Iris pigment epithelial cell (primary cell): ENCODE data around the gene TRIM9.
A peak's percentile ranks its signal among the peaks of the same experiment; 100 is the strongest.

Experiments used
- DNase-seq: peaks from one replicate; pipeline ENCODE4 v3.0.0-alpha.2; 2011; ENCODE audit warnings: low read depth

Gene TRIM9

DNA sequence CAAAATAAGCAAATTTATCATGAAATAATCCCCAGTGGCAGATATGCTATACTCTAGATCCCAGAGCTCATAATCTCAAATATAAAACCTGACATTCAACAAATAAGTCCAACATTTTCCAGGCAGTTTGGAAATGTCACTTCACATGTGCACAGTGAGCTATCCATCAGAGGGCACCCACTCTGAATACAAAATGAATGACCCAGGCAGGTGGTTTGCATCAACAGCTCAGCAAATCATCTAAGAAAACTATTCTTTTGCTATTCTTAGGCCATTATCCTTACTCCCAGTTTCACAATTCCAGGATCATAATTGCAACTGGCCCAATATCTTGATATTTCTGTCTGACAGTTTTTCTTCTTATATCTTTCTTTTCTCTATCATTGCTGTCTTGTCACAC, 38.5 kb downstream of the TRIM9 start:
- DNase-seq, result no peak

DNA sequence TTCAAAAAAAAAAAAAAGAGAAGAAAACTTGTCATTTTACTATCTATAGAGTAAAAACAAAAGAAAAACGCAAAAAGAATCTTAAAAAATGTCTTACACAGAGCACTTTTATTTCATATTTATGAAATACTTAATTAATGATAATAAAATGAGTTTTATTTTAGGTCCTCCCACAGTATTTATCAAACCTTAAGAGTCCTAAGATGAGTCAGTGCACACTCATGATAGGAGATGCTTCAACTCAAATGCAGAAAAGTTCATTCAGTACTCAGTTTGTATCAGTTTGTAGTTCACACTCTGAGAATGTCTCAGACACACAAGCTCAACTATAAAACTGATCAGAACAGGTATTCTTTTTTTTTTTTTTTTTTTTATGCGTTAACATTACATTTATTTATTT, 41.7 kb downstream of the TRIM9 start:
- DNase-seq, result peak; percentile 3

DNA sequence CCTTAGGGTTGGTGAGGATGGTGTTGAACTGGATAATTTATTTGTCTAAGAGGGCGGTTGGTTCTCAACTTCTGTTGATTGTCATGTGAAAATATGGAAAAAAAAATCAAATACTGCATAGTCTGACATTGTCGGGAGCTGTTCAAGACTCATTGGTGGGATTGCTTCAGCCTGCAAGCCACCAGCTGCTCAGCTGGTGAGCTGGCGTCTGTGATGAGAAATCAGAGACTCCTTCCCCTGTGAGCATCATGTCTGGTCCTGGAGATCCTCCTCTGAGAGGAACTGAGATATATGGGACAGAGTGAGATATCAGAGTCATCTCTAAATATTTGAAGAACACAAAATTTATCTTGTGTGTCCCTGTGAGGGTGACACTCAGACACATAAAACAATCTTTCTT, 49.9 kb downstream of the TRIM9 start:
- DNase-seq, result no peak

DNA sequence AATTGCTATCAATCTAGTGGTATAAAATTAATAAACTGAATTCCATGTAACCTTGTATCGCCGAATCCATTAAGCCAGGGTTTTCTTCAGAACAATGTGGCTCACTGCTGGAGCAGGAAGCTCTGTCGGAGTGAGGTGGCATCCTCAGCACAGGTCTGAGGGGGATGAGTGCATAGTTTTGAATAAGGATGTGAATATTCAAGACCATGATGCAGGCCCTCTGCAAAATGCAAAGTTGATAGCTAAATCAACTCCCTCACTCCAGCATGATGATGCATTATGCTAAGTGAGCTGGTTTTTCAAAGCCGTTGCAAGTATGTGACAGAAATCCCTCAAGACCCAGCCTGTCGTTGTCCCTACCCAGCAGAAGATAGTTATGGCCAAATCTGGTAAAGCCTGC, 53.0 kb downstream of the TRIM9 start:
- no peak for DNase-seq

DNA sequence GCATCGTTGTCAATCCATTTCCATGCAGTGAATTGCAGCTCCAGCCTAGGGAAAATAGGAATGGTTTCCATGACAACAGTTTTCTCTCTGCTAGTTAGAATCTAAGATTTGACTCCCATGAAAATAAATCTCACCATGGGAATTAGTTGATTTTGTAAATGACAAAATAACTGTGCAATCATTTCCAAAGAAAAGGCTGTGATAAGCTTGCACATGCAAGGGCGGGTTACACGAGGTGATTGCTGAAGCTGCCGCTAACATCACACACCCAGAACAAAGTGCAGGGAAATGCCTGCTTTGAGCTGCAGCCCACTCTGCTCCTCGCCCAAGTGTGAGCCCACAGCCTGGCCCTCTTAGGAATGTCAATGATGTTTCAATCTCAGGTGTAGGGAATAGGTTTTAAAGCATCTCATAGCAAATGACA, 53.8 kb downstream of the TRIM9 start:
- no peak for DNase-seq

DNA sequence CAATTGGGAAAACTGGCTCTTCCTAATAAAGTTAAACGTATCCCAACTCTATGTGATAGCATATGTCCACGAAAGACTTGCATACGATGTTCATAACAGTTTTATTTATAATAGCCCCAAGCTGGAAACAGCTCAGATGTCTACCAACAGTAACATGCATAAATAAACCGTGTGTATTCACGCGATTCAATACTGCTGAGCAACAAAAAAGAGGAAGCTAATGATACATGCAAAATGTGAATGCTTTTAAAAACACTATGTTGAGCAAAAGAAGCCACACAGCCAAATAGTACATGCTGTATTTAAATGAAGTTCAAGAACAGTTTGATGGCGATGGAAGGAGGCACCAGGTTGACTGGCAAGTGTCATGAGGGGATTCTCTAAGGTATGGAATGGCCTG, 55.7 kb downstream of the TRIM9 start:
- no peak for DNase-seq

DNA sequence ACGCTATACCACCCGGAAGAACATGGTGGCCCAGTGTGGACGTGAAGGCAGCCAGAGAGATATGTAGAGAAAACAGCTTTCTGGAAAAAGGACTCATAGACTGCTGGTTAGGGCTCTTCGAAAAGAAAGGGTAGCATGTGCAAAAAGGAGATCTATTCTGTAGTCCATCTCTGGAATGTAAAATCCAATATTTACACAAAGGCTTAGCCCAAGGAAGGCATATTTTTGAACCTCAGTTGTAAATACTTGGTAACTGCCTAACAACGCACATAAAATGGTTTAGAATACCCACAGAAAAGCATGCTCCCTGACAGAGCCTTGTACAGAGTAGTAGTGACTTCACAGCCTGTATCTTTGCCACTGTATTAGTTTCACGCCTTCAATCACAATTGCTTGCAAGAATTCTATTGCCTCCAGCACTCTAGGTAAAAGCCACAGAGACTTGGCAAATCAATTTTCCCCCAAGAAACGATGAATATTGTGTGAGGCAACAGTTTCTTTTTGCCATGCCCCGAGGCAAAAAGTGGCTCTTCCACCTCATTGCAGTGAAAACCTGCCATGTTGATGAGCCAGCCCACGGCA, 59.2 kb downstream of the TRIM9 start:
- no peak for DNase-seq

DNA sequence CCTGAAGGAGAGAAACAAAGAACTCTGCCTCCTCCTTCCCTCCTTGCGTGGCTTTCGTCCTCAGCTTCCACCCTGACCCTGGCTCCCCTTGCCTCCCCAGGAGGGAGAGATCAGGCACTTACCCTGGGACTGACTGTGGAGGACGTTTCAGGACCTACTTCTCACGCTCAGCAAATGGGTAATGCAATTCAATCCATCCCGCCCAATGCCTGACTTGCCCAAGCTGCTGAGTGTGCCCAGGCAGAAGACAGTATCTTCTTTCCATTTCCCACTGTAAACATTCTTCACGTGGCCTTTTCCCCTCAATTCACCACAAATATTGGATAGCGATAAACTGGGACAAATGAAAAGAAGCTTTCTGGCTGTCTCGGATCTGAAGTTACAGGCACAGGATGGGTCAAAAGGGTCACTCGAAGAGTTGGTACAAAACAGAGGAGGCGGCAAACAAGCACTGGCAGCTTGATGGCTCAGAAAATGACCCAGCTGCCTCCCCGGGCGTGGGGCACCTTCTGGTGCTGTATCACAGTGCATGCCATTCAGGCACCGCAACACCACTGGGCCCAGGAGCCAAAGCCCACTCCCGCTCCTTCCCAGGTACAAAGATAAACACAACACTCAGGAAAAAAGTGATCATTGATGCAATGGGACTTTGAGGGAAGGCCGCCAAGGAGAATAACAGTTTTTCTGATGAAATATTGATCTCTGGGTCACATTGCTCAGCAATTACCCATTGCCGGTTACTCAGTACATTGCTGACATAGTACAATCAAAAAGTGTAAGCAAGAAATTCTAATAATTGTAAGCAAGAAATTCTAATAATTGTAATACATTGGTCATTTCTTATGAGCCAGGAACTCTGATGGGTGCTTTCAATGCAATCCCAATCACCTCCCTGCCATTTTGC, 65.8 kb downstream of the TRIM9 start:
- DNase-seq, result peak; percentile 49

DNA sequence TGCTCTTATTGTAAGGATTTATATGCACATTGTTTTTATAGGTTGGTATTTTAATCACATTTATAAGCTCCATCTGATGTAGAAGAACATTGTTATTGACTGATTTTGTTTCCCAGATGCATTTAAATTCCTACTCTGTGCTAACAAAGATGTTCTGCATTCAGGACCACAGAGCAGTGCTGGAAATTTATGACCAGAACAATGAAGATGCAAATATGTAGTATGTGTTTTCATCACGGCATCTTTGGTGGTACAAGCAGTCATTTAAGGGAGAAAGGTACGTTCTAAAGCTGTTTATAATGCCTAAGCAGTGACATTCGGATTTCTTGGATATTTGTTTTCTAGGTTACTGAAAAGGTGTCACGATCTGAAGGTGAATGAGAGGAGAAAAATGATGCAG, 66.5 kb downstream of the TRIM9 start:
- DNase-seq, result no peak

DNA sequence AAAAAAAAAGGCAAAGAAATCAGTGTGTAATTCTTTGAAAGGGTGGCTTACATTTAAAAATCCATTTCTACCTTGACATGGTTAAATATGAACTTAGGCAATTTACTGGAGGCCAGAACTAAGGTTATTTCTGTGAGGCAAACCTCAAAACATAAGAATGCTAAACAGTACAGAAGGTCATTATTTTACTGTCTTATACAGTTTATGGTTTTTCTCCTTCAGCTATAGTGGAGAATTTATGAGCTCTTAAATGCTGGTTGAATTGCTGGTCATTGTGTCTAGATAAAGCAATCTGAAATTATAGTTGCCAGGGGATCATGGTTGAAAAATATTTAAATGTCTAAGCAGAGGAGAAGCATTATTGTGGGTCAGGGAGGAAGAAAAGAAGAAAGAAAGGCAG, 70.5 kb downstream of the TRIM9 start:
- DNase-seq, result no peak

DNA sequence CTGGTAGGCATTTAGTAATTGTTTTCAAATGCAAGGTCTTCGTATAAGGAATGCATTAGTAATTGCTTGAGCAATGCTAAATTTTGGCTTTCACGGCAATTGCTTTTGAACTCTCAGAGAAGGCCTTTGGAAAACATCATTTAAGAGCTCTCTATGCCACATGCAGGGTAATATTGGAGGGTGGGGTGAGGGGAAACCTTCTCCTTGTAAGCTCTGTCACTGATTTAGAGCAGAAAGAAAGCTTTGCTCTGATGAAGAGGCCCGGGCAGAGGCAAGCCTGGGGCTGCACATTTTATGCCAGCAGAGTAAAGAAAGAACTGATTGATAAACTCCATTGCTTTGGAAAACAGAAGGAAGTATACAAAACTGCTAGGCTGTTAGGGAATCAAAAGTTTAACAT, 70.9 kb downstream of the TRIM9 start:
- no peak for DNase-seq

DNA sequence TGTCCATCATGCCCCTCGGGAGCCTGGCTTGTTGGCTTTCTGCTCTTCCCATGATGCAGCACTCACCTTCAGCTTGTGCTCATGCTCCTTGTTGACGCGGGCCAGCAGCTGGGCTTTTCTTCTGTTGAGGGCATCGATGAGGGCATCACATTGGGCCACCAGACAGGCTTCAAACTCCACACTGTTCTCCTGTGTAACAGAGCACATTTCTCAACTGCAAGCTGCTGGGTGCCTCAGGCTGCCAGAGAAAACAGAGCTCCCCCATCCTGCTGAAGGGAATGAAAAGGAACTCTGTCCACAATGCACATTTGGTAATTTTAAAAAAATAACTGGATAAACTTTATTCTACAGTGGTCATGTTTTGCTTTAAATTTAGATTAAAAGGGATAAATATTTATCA, 72.1 kb downstream of the TRIM9 start:
- DNase-seq, result no peak

DNA sequence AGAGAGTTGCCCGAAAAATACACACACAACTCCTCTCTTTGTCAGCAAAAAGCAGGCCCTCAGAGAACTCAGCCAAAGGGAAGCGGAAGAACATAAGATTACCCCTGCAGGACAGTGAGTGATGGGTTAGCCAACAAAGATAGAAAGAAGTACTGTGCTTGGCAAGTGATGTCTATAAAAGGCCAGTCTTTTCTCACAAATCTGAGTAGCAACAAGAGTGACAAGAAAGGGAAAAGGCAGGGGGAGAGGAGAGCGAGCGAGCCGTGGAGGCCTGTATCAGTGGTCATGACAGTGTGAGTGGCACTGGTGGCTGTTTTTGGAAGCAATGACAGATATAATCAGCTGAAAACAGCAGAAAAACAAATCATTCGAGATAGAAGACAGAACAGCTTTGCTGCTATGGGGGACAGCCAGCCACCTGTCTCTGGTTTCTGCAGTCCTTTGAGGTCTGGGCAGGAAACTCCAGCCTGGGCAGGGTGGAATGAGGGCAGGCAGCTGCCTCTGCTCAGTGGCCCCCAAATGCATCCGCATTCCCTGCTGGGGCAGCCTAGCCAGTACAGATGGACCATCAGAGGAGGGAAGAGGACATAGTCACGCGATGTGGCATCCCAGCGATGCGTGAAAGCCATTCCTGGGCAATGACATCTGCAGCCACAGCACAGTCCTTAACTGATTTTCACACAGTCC, 74.7 kb downstream of the TRIM9 start:
- DNase-seq, result no peak

DNA sequence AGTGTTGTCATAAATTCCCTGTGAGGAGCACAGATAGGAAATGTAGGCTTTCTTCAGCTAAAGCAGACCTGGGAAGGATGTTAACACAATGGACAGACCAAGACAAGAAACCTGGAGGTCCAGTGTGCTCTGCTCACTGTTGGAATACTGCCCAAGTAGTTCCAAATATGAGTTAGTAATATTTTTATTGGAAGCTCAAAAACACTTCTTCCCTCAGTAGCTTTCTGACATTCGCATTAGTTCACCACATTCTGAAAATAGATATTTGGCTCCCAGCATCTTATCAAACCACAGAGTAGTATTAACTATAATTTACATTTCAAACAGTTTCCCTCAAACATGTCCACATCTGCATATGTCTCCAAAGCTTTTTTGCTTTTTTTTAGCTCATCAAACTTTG, 75.8 kb downstream of the TRIM9 start:
- no peak for DNase-seq

DNA sequence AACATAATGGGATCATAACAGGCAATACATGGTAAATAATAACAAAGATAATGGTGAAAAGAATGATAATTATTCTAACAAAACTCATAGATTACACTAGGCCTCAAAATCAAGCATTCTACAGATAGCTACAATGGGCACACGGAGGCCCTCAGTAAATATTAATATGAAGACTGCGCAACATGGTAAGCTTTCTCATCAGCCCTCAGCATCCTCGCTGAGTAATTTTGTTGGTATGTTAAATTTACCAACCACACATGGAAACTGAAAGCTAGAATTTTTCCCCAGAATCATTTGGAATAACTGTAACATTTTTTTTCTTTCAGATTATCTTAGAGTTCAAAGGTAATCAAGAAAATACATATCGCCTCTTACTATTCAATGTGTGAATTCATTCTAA, 76.4 kb downstream of the TRIM9 start:
- peak; percentile 42 for DNase-seq

DNA sequence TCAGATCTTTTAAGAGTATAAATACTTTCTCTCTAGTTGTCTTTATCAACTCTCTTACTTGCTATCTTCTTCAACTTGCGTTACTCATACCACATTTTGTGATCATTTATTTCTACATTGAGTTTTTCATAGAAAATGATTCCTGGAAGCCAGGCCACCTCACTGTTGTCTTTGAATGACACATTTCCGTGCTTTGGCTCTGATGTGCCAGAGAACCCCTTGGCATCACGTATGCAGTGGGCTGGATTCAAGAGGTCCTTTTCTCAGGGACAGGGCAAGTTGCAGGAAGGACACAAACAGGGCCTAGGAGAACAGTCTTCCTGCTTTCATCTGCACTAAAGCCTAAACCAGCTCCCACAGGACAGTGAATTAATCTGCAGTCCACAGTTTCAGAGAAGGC, 80.3 kb downstream of the TRIM9 start:
- no peak for DNase-seq

DNA sequence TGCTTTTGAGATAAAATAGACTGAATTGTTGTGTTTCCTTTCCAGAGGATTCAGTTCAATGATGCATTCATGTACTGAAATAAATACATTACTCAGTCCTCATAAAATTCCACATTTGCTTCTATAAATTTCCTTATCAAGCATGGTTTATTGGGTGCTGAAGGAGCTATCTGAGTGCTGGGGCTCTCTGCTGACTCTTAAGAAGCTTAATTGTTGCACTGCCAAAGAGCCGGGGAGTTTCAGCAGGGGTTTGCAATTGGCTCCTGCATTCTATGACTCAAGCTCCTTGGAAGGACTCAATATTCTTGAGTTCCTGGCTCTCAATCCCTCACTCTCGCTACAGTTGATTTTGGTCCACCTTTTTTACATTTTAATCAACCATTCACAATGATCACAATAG, 80.8 kb downstream of the TRIM9 start:
- DNase-seq, result peak; percentile 78

DNA sequence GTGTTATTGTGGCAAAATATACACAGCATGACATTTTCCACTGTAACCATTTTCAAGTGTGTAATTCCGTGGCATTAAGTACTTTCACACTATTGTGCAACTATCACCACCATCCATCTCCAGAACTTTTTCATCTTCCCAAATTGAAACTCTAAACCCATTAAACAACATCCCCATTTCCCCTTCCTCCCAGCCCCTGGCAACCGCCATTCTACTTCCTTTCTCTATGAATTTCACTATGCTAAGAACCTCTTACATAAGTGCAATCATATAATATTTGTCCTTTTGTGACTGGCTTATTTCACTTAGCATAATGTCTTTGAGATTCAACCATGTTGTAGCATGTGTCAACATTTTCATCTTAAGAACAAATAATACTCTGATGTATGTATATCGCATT, 82.8 kb downstream of the TRIM9 start:
- no peak for DNase-seq

DNA sequence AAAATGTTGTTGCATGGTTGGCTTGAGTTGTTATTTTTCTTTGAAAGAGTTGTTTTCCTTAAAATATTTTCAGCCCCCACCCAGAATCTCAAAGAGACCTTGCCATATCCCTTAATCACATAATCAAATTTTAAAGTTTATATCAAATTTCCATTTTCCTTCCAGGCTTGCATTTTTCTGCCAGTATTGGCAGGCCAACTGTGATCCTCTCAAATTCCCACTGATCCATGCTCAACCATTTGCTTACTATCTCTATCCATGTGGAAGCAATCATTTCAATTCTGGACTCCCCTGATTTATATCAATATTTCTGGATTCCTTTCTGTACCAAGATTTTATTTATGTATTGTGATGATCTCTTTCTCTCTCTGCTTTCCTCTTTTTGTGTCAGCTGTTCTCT, 86.5 kb downstream of the TRIM9 start:
- DNase-seq, result no peak

DNA sequence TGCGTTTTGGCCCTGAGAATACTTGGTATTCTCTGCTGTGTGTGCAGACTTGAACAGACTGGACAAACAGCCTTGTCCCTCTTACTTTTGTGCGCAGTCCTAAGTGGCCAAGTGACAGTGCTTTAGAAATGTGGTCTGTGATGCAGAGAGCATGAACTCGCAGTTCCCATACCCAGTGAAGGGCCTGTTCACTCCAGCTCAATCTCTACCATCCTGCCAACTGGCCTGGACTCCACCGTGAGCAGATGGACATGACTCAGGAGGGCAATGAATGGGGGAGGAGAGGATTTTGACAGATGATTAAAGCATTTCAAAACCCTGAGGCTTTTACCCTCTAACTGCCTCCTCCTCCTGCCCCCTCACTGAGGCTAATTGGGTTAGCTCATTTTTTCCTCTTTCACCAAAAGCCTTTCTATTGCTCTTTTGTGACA, 88.1 kb downstream of the TRIM9 start:
- peak; percentile 69 for DNase-seq

DNA sequence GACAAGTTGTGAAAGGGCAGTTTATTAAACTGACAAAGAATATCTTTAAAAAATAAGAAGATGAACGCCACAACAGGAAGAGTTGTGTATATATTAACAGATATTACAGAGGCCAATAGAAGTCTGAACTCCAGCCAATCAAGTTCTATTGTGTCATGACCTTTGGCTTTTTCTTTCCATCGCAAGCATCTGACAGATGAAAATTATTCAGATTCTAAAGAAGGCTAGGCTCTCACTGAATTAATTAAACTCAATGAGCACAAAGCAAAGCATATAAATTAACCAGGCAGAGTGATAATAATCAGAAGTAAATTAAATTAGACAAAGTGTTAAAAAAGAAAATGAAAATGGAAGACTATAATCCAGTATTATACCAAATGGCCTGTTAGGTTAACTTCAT, 88.6 kb downstream of the TRIM9 start:
- DNase-seq, result no peak

DNA sequence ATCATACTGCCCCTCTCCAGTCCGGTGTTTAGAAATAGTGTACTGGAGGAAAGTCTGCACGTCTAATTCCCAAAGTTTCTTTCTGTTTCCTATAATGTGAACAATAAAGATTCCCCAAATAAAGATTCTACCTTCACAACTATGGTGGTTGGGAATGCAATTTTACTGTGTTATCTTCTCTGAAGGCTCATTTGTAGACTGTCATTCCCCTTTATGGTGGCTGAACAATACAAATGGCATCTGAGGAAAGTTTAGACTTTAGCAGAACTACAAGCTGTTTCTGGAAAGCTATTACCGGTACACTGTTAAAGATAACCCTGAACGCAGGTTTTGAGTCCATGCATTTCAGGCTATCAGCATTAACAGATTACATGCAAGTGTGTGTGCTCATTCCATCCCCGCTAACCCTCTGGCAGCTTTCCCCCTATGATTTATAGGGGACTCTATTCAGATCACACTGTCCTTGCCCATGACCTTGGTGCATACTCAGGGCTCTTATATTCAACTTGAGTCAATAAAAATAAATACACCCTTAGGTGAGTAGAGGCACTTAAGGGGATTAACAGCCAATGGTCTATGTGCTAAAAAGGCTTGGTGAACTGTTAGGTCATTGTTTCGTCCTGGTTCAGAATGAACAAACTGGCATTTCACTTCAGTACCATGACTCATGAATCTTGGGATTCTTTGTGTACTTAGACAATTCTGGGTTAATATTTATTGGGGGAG, 89.9 kb downstream of the TRIM9 start:
- peak; percentile 65 for DNase-seq
